GM21423 (cell line): ENCODE results near the gene LRRC36.
"Not testable (repeated sequence)": the region's sequence is repeated elsewhere in the genome, so short reads cannot be mapped to it uniquely, and the experiment has no call there.

Experiments
- ATAC-seq: cut with Tn5 transposase; IDR thresholded peaks from one replicate; pipeline ENCODE4 v1.9.1; 2021; ENCODE audit warnings: mild to moderate bottlenecking, moderate library complexity; ENCODE audit not compliant: unreplicated experiment

LRRC36 gene

DNA sequence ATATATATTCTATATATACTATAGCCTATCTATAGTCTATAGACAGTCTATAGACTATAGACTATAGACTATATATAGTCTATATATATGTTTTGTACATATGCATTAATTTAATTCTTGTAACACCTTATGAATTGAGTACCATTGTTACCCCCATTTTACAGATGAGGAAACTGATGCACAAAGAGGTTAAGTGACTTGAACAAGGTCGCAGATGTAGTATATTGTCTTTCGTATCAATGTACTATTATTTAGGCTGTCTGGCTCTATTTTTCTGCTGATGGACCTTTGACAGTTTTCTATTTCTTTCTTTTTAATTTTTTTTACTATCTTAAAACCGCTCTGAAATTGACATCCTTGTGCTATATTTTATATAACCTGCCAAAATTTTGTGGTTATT is 14.6 kb downstream of the LRRC36 start:
- ATAC-seq: no peak

GRCh38 chr16:67342616-67343015 is 16.0 kb downstream of the LRRC36 start:
- no peak for ATAC-seq

- ATAC-seq: no peak
Observed at GRCh38 chr16:67345401-67345800, 18.8 kb downstream of the LRRC36 start.

GRCh38 chr16:67346341-67346740 is 19.7 kb downstream of the LRRC36 start:
- no peak for ATAC-seq

- ATAC-seq: no peak
Observed at GRCh38 chr16:67349172-67349571, 22.6 kb downstream of the LRRC36 start.

DNA sequence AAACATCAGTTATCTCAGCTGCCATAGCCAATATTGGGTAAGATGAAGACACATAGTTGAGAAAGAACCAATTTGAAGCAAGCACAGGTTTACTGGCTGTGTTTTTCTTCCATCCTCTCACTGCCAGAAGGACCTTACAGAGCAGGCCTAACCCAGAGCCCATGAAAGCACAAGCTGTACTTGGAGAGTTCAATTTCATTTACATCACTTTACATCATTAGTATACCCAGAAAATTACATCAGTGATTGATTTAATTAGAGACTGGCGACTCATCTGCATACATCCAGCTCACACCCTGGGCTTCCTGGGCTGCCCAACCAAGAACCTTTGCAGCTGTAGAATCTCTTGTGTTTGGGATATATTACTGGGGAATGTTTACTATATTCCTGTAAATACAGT is 23.7 kb downstream of the LRRC36 start:
- ATAC-seq: no peak

GRCh38 chr16:67352463-67352862 is 25.8 kb downstream of the LRRC36 start:
- not testable (repeated sequence) for ATAC-seq

GRCh38 chr16:67356396-67356795 is 29.8 kb downstream of the LRRC36 start:
- no peak for ATAC-seq

DNA sequence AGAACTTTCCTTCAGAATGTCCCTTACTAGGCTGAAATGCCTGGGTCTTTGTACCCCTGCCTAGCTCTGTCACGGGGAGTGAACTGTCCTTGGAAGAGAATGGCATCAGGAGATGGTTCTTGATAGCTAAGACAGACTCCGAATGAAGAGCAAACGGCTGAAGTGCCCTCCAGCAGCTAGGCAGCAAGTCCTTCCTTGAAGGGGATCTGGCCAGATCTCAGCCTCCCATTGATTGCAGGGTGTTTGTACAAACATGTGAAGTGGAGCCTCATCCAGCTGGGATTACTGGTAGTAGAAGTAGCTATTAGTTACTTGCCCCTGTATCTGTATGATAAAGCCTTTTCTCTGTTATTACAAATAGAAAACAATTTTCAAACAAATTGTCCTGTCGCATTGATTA is 30.9 kb downstream of the LRRC36 start:
- ATAC-seq: no peak

DNA sequence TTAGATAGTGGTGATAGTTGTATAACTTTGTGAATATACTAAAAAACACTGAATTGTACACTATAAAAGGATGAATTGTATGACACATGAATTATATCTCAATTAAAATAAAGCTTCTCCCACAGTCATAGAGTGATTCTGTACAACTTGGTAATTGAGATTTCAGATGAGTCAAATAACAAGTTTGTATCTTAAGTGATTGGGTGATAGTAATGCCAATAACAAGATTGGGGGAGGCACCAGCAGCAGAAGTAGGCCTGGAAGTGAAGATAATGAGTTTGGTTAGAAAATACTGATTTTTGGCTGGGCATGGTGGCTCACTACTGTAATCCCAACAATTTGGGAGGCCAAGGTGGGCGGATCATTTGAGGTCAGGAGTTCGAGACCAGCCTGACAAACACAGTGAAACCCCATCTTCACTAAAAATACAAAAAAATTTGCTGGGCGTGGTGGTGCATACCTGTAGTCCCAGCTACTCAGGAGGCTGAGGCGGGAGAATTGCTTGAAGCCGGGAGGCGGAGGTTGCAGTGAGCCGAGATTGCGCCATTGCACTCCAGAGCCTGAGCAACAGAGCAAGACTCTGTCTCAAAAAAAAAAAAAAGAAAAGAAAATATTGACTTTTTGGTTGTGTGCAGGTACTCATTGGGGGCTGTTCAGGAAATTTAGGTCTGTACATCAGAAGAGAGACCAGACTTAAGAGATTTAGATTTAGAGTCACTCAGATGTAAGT is 33.1 kb downstream of the LRRC36 start:
- not testable (repeated sequence) for ATAC-seq

DNA sequence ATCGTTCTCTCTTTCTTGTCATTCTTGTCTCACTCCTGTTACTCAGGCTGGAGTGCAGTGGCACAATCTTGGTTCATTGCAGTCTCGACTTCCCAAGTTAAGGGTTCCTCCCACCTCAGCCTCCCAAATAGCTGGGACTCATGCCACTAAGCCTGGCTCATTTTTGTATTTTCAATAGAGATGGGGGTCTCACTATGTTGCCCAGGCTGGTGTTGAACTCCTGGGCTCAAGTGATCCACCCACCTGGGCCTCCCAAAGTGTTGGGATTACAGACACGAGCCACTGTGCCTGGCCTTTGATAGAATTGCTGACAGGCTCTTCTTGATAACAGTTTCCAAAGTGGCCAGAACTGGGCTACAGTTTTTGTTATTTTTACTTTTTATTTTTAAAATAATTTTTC is 34.4 kb downstream of the LRRC36 start:
- ATAC-seq: no peak

- no peak for ATAC-seq
Observed at GRCh38 chr16:67364600-67365235, 38.1 kb downstream of the LRRC36 start.

DNA sequence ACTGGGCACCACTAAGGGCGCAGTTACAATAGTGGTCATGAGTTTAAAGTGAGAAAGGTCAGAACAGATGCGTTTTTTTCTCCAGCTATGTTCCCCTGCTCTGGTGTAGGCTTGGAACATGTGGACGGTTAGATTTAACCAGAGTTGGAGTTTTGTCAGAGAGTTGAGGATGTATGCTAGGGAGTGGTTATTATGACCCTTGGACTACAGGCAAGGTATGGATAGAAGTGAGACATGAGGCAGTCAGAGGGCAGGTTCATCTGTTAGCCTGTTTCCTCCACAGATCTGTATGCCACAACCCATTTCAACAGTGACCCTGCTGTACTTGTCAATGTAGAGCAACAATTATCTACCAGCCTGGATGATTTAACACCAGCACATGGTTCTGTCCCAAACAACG is 44.0 kb downstream of the LRRC36 start:
- no peak for ATAC-seq

DNA sequence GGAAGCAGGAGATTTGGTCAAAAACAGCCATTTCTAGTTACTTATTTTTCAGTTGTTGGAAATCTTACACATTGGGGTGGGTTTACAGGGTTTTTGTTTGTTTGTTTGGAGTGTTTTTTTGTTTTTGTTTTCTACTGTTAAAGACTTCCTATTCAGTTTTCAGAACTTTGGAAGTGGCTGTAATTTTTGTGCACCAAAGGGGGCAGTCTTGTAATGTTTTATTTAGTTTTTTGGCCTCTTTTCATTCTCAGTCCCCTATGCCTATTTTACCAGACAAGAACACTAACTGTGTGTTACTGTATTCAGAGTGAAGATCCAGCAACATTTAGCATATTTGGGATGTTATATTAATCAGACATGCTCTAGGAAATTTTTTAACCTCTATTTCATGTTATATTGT is 46.0 kb downstream of the LRRC36 start:
- ATAC-seq: no peak

DNA sequence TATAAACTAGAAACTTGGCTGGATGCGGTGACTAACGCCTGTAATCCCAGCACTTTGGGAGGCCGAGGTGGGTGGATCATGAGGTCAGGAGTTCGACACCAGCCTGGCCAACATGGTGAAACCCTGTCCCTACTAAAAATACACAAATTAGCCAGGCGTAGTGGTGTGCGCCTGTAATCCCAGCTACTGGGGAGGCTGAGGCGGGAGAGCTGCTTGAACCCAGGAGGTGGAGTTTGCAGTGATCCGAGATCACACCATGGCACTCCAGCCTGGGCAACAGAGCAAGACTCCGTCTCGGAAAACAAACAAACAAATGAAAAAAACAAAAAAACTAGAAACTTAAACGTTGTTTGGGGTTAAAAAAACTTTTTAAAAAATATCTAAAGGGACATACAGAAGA is 49.4 kb downstream of the LRRC36 start:
- not testable (repeated sequence) for ATAC-seq

DNA sequence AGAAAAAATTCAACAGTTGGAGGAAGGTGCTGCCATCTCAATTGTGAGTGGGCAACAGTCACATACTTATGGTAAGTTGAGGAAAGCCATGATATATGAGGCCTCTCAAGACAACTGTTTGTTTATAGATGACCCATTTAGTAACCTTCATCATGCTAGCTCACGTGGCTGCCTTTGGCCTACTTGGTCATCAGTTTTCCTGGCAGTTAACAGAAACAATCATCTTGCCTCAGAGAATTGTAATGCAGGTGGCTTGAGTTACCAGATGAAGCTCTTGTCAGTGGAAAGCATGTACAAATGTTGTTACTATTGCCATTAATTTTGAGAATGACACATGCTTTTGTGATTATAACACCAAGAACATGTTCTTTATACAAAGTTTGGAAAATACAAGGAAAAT is 52.0 kb downstream of the LRRC36 start:
- ATAC-seq: no peak

- ATAC-seq: no peak
Observed at GRCh38 chr16:67383284-67383683, 56.7 kb downstream of the LRRC36 start.

GRCh38 chr16:67384778-67385510 is 58.3 kb downstream of the LRRC36 start:
- ATAC-seq: no peak

DNA sequence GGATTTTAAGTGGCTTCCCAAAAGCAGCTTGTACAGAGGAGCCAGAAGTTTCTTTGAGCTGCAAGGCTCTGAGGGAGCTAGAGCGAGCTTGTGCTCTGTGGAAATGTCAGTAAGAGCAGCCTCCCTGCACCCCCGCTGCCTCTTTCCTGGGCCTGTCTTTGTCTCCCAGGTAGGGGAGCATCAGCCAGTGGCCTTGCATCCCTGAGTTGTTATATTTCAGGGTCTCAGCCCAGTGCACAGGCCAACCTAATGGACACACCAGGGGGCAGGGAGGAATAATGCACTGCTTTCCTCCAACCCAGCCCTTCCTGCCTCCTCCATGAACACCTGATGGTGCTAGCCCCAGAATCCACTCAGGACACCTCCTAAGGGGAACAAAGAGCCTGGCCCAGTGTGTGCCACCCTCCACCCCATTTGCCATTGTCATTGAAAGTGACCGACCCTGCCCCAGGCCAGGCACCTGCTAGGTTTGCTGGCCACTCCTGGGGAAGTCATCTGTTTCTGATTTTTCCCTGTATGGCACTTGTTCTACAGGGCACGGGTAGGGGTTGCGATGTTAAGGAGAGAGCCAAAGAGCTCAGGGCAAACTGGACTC is 60.3 kb downstream of the LRRC36 start:
- ATAC-seq: no peak

DNA sequence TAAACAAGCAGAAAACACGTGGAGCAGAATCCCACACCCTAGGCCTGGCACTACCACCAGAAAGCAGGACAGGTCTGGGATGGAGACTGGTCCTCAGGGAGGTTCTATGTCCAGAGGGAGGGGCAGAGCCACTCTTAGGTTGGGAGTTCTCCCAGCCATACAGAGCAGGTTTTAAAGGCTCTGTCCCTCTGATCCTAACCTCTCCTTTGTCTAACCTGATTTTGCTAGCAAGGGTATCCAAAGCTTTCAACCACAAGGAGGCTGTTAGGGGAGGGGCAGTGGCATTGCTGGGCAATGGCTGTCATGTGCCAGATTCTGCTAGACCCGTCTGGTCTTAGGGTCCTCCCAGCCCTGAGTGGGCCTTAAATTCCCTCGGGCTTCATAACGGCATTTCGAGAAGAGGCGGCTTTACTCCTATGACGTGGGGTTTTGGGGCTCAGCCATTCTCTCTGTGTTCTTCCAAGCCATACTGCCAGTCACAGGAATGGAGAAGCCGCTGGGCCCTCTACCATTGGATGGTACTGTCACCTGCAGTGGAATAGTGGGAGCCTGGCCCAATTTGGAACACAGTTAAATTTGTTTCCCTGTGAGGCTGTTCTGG is 61.0 kb downstream of the LRRC36 start:
- ATAC-seq: no peak

- no peak for ATAC-seq
Observed at GRCh38 chr16:67388191-67388590, 61.6 kb downstream of the LRRC36 start.
